MM.1S (cell line): ENCODE measurements around the gene EMC8.

Experiments used
- EZH2 ChIP-seq: fragments of 300-600 bp; sonication (generic); optimal IDR thresholded peaks from 2 replicates; pipeline ENCODE3; 2017; ENCODE audit warnings: low read depth, mild to moderate bottlenecking, antibody characterized with exemption, low read length, mixed read lengths
- EZH2phosphoT487 ChIP-seq: fragments of 300-600 bp; sonication (generic); IDR thresholded peaks from 2 replicates; pipeline ENCODE4 v1.6.1; 2018; ENCODE audit warnings: antibody characterized with exemption, low read length
- TF ChIP-seq, protein P1 (sequence below): fragments of 300-600 bp; sonication (generic); IDR thresholded peaks from 2 replicates; pipeline ENCODE4 v1.5.1; 2016; ENCODE audit warnings: antibody characterized with exemption, low read length, mixed read lengths

DNA sequence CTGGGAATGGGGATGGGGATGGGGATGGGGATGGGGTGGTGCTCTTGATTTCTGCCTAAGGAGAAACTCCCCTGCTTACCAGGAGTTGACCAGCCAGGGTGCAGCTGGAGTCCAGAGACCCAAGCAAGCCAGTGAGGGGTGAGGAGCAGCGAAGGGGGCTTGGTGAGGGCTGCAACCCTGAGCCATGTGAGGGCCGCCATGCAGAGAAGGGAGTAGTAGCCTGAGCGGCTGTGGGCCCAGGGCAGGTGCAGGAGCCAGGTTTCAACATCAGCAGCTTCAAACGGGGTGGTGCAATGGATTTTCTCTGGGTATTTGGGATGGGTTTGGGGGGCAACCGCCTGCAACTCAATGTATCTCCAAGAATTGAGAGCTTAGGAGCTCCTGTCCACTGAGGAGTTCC is 35.4 kb upstream of the EMC8 start:
- TF ChIP-seq, protein P1, sequence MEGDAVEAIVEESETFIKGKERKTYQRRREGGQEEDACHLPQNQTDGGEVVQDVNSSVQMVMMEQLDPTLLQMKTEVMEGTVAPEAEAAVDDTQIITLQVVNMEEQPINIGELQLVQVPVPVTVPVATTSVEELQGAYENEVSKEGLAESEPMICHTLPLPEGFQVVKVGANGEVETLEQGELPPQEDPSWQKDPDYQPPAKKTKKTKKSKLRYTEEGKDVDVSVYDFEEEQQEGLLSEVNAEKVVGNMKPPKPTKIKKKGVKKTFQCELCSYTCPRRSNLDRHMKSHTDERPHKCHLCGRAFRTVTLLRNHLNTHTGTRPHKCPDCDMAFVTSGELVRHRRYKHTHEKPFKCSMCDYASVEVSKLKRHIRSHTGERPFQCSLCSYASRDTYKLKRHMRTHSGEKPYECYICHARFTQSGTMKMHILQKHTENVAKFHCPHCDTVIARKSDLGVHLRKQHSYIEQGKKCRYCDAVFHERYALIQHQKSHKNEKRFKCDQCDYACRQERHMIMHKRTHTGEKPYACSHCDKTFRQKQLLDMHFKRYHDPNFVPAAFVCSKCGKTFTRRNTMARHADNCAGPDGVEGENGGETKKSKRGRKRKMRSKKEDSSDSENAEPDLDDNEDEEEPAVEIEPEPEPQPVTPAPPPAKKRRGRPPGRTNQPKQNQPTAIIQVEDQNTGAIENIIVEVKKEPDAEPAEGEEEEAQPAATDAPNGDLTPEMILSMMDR = no peak
- TF ChIP-seq EZH2 (no peak), EZH2phosphoT487 (no peak)
